ENCODE data around the gene ADAMTS9. TPM values are rescaled to one million over a fixed set of nuclear protein-coding genes. Genes with fewer than 3 reads are reported as not detected.

The ADAMTS9 gene
- total and polyA plus RNA-seq, 2 experiments from 2014 or later = 0.31 to 0.81 TPM

- H3K36me3 Mint-ChIP-seq (ENCODE audit: low read depth) = peaks cover 3% of the 10 kb centered on the region; the same call in 1 of the 3 replicates
- peak overlapping the region; percentile 58 for H3K4me2 ChIP-seq
- H3K4me1 Mint-ChIP-seq = peaks cover 66% of the 10 kb centered on the region
Measured at GRCh38 chr3:64681015-64681414, 6.8 kb downstream of the ADAMTS9 start.

GRCh38 chr3:64680334-64680733 lies 7.5 kb downstream of the ADAMTS9 start:
- Histone ChIP-seq H3F3A (replicated peaks; ENCODE audit: low read depth) (no peaks in the 10 kb centered on the region), H3K4me3 (no peak overlapping the region), H2AFZ (no peak overlapping the region), H3K27me3 (ENCODE audit: insufficient read depth) (peaks cover 83% of the 10 kb centered on the region), H3K36me3 (ENCODE audit: insufficient read depth) (no peaks in the 10 kb centered on the region), H3K4me1 (ENCODE audit: insufficient read depth) (peaks cover 65% of the 10 kb centered on the region), H3K79me2 (replicated peaks; ENCODE audit: insufficient read depth) (no peaks in the 10 kb centered on the region), H4K20me1 (replicated peaks; ENCODE audit: insufficient read depth) (no peaks in the 10 kb centered on the region), H3K9me2 (ENCODE audit: insufficient read depth) (no peaks in the 10 kb centered on the region), H3K27ac (ENCODE audit: low read depth) (no peak overlapping the region), H3K4me2 (peak overlapping the region; percentile 58)
- Mint-ChIP-seq H3K27ac (no peak overlapping the region), H3K9me3 (no peaks in the 10 kb centered on the region), H3K27me3 (ENCODE audit: insufficient read depth, low read depth, poor library complexity) (peaks cover 67% of the 10 kb centered on the region), H3K36me3 (ENCODE audit: low read depth) (peaks cover 3% of the 10 kb centered on the region; the same call in 1 of the 3 replicates), H3K4me1 (peaks cover 66% of the 10 kb centered on the region), H3K4me3 (no peak overlapping the region)
- ATAC-seq = no peak
- no peak for DNase-seq (ENCODE audit: low spot score)
- TF ChIP-seq REST (IDR thresholded peaks at IDR 0.05; ENCODE audit: unreplicated experiment) (no peak), JUNB (IDR thresholded peaks at IDR 0.05; ENCODE audit: unreplicated experiment) (no peak), CTCF (conservative IDR thresholded peaks at IDR 0.05; ENCODE audit: low read depth in 2 of 2) (no peak), POLR2AphosphoS5 (IDR thresholded peaks at IDR 0.05; ENCODE audit: low read depth) (no peak), ZNF331 (CRISPR knock-in tag; IDR thresholded peaks at IDR 0.05; ENCODE audit: low read depth) (no peak)

More at GRCh38 chr3:64681015-64681414, 6.8 kb downstream of the ADAMTS9 start:
- peaks cover 2% of the 10 kb centered on the region; the same call in 1 of the 2 replicates for H3F3A ChIP-seq (replicated peaks; ENCODE audit: low read depth)
- no peak overlapping the region for H2AFZ ChIP-seq
- H3K4me1 ChIP-seq (ENCODE audit: insufficient read depth) = peaks cover 65% of the 10 kb centered on the region
- H3K27me3 ChIP-seq (ENCODE audit: insufficient read depth) = peaks cover 89% of the 10 kb centered on the region
- H3K4me3 Mint-ChIP-seq = no peak overlapping the region
- H3K36me3 ChIP-seq (ENCODE audit: insufficient read depth) = no peaks in the 10 kb centered on the region
- no peaks in the 10 kb centered on the region for H3K9me2 ChIP-seq (ENCODE audit: insufficient read depth)
- H4K20me1 ChIP-seq (replicated peaks; ENCODE audit: insufficient read depth) = no peaks in the 10 kb centered on the region
- no peaks in the 10 kb centered on the region for H3K79me2 ChIP-seq (replicated peaks; ENCODE audit: insufficient read depth)
- H3K4me3 ChIP-seq = no peak overlapping the region
- no peak overlapping the region for H3K27ac Mint-ChIP-seq
- H3K27me3 Mint-ChIP-seq (ENCODE audit: insufficient read depth, low read depth, poor library complexity) = peaks cover 71% of the 10 kb centered on the region
- H3K27ac ChIP-seq (ENCODE audit: low read depth) = no peak overlapping the region
- DNase-seq (ENCODE audit: low spot score) (peak; percentile 63), ATAC-seq (no peak)
- no peaks in the 10 kb centered on the region for H3K9me3 Mint-ChIP-seq
- peak; percentile 47 to 48 for TF ChIP-seq CTCF (conservative IDR thresholded peaks at IDR 0.05; ENCODE audit: low read depth in 2 of 2)
- TF ChIP-seq ETS1 (IDR thresholded peaks at IDR 0.05) = no peak
- no peak for TF ChIP-seq EZH2phosphoT487 (IDR thresholded peaks at IDR 0.05; ENCODE audit: unreplicated experiment)
